ENCODE measurements around the gene TWIST1.

TWIST1 gene

GRCh38 chr7:19119372-19119771, 1.9 kb upstream of the TWIST1 start:
- Histone ChIP-seq H3K27me3 (ENCODE audit: control insufficient read depth in 3 of 3, insufficient read depth in 3 of 3, low read depth in 1 of 3, low read length in 3 of 3) (peaks cover 21 to 64% (median 52%) of the 10 kb centered on the region in 3 experiments), H3K27ac (replicated peaks; ENCODE audit: low read length) (no peak overlapping the region)
- WGBS, 2 donors (ENCODE audit: extremely low coverage in 2 of 2, insufficient read length in 2 of 2, insufficient replicate concordance in 1 of 2) = no CpG with 5 or more reads among the region's 8 CpGs

GRCh38 chr7:19118636-19119371, 1.4 kb upstream of the TWIST1 start:
- Histone ChIP-seq H3K27ac (replicated peaks; ENCODE audit: low read length) (no peak overlapping the region), H2BK5ac (ENCODE audit: low read length) (no peak overlapping the region), H3K4me2 (ENCODE audit: insufficient read depth, low read length, poor library complexity, severe bottlenecking) (no peak overlapping the region), H3K4me3 (ENCODE audit: low read length in 2 of 2) (no peak overlapping the region), H2AFZ (ENCODE audit: low read length) (peak overlapping the region; percentile 94), H2BK12ac (ENCODE audit: low read length) (no peak overlapping the region), H3K36me3 (replicated peaks in 1 of 2; ENCODE audit: control insufficient read depth in 2 of 2, insufficient read depth in 2 of 2, low read length in 2 of 2) (no peaks in the 10 kb centered on the region), H3K79me1 (ENCODE audit: low read depth, low read length) (no peaks in the 10 kb centered on the region), H3K18ac (ENCODE audit: low read length) (no peak overlapping the region), H4K8ac (ENCODE audit: low read depth, low read length) (no peak overlapping the region), H3K23ac (ENCODE audit: low read depth, low read length, poor library complexity) (no peak overlapping the region), H2BK15ac (ENCODE audit: low read length) (no peak overlapping the region), H2BK120ac (ENCODE audit: low read depth, low read length) (no peak overlapping the region), H3K27me3 (ENCODE audit: control insufficient read depth in 3 of 3, insufficient read depth in 3 of 3, low read depth in 1 of 3, low read length in 3 of 3) (peaks cover 21 to 70% (median 56%) of the 10 kb centered on the region in 3 experiments), H3K4me1 (ENCODE audit: control insufficient read depth in 2 of 2, insufficient read depth in 1 of 2, low read depth in 1 of 2, low read length in 2 of 2) (peaks cover 0 to 10% of the 10 kb centered on the region in 2 donors), H3K14ac (ENCODE audit: low read length) (no peak overlapping the region), H3K9ac (ENCODE audit: low read depth, low read length, poor library complexity) (no peak overlapping the region), H2AK5ac (ENCODE audit: low read depth, low read length) (no peak overlapping the region), H4K91ac (ENCODE audit: low read depth, low read length, poor library complexity) (no peak overlapping the region), H3K4ac (ENCODE audit: low read length) (no peak overlapping the region), H3K9me3 (replicated peaks in 1 of 2; ENCODE audit: control insufficient read depth in 2 of 2, insufficient read depth in 1 of 2, low read depth in 1 of 2, low read length in 2 of 2) (no peaks in the 10 kb centered on the region)
- DNase-seq (ENCODE audit: low spot score) = no peak
- no CpG with 5 or more reads among the region's 28 CpGs for WGBS, 2 donors (ENCODE audit: extremely low coverage in 2 of 2, insufficient read length in 2 of 2, insufficient replicate concordance in 1 of 2)

More at GRCh38 chr7:19119372-19119771, 1.9 kb upstream of the TWIST1 start:
- Histone ChIP-seq H2BK12ac (ENCODE audit: low read length) (no peak overlapping the region), H3K9ac (ENCODE audit: low read depth, low read length, poor library complexity) (no peak overlapping the region), H3K18ac (ENCODE audit: low read length) (no peak overlapping the region), H4K8ac (ENCODE audit: low read depth, low read length) (no peak overlapping the region), H3K36me3 (replicated peaks in 1 of 2; ENCODE audit: control insufficient read depth in 2 of 2, insufficient read depth in 2 of 2, low read length in 2 of 2) (no peaks in the 10 kb centered on the region), H3K9me3 (replicated peaks in 1 of 2; ENCODE audit: control insufficient read depth in 2 of 2, insufficient read depth in 1 of 2, low read depth in 1 of 2, low read length in 2 of 2) (no peaks in the 10 kb centered on the region), H2AFZ (ENCODE audit: low read length) (no peak overlapping the region), H3K4me2 (ENCODE audit: insufficient read depth, low read length, poor library complexity, severe bottlenecking) (no peak overlapping the region), H2BK5ac (ENCODE audit: low read length) (no peak overlapping the region), H3K14ac (ENCODE audit: low read length) (no peak overlapping the region), H3K4me3 (ENCODE audit: low read length in 2 of 2) (no peak overlapping the region), H3K4me1 (ENCODE audit: control insufficient read depth in 2 of 2, insufficient read depth in 1 of 2, low read depth in 1 of 2, low read length in 2 of 2) (peaks cover 0 to 10% of the 10 kb centered on the region in 2 donors), H3K23ac (ENCODE audit: low read depth, low read length, poor library complexity) (no peak overlapping the region), H2BK15ac (ENCODE audit: low read length) (no peak overlapping the region), H4K91ac (ENCODE audit: low read depth, low read length, poor library complexity) (no peak overlapping the region), H2AK5ac (ENCODE audit: low read depth, low read length) (no peak overlapping the region), H3K4ac (ENCODE audit: low read length) (no peak overlapping the region), H2BK120ac (ENCODE audit: low read depth, low read length) (no peak overlapping the region), H3K79me1 (ENCODE audit: low read depth, low read length) (no peaks in the 10 kb centered on the region)
- DNase-seq (ENCODE audit: low spot score) = no peak

- Histone ChIP-seq H3K18ac (ENCODE audit: low read length) (peak overlapping the region; percentile 76), H3K14ac (ENCODE audit: low read length) (peak overlapping the region; percentile 82), H3K36me3 (replicated peaks in 1 of 2; ENCODE audit: control insufficient read depth in 2 of 2, insufficient read depth in 2 of 2, low read length in 2 of 2) (no peaks in the 10 kb centered on the region), H3K79me1 (ENCODE audit: low read depth, low read length) (no peaks in the 10 kb centered on the region), H4K91ac (ENCODE audit: low read depth, low read length, poor library complexity) (no peak overlapping the region), H3K4me2 (ENCODE audit: insufficient read depth, low read length, poor library complexity, severe bottlenecking) (peak overlapping the region; percentile 93), H2AK5ac (ENCODE audit: low read depth, low read length) (no peak overlapping the region), H3K9me3 (replicated peaks in 1 of 2; ENCODE audit: control insufficient read depth in 2 of 2, insufficient read depth in 1 of 2, low read depth in 1 of 2, low read length in 2 of 2) (no peaks in the 10 kb centered on the region), H3K27me3 (ENCODE audit: control insufficient read depth in 3 of 3, insufficient read depth in 3 of 3, low read depth in 1 of 3, low read length in 3 of 3) (peaks cover 21 to 77% (median 58%) of the 10 kb centered on the region in 3 experiments), H3K23ac (ENCODE audit: low read depth, low read length, poor library complexity) (no peak overlapping the region), H2AFZ (ENCODE audit: low read length) (peak overlapping the region; percentile 94), H4K8ac (ENCODE audit: low read depth, low read length) (no peak overlapping the region), H3K4me3 (ENCODE audit: low read length in 2 of 2) (peak overlapping the region; percentile 65 to 71), H2BK120ac (ENCODE audit: low read depth, low read length) (no peak overlapping the region), H2BK5ac (ENCODE audit: low read length) (no peak overlapping the region), H3K4ac (ENCODE audit: low read length) (no peak overlapping the region), H3K4me1 (ENCODE audit: control insufficient read depth in 2 of 2, insufficient read depth in 1 of 2, low read depth in 1 of 2, low read length in 2 of 2) (peaks cover 0 to 10% of the 10 kb centered on the region in 2 donors), H3K27ac (replicated peaks; ENCODE audit: low read length) (no peak overlapping the region), H2BK12ac (ENCODE audit: low read length) (no peak overlapping the region), H2BK15ac (ENCODE audit: low read length) (no peak overlapping the region), H3K9ac (ENCODE audit: low read depth, low read length, poor library complexity) (no peak overlapping the region)
- DNase-seq (ENCODE audit: low spot score) = no peak
- no CpG with 5 or more reads among the region's 51 CpGs for WGBS, 2 donors (ENCODE audit: extremely low coverage in 2 of 2, insufficient read length in 2 of 2, insufficient replicate concordance in 1 of 2)
Observed at GRCh38 chr7:19117870-19118608, 603 bp upstream of the TWIST1 start.

Data from neuronal stem cell (in vitro differentiated cells).